ENCODE measurements around the gene DOCK9.

DNA sequence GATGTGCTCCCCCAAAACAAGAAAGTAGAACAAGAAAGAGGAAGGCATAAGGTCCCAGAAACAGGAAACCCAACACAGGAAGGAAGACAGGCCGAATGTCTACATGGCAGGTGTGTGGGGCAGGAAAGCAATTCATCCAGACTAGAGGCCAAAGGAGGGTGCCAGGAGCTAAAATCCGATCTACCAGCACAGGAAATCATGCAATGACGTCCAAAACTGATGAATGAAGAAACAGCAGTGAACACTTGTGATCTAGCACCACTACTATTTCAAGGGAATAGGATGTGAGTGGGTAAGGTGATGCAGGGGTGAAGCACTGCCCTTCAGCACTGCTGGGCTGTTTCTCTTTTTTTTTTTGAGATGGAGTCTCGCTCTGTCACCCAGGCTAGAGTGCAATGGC is 59.1 kb downstream of the DOCK9 start:
- TF ChIP-seq, protein P1, sequence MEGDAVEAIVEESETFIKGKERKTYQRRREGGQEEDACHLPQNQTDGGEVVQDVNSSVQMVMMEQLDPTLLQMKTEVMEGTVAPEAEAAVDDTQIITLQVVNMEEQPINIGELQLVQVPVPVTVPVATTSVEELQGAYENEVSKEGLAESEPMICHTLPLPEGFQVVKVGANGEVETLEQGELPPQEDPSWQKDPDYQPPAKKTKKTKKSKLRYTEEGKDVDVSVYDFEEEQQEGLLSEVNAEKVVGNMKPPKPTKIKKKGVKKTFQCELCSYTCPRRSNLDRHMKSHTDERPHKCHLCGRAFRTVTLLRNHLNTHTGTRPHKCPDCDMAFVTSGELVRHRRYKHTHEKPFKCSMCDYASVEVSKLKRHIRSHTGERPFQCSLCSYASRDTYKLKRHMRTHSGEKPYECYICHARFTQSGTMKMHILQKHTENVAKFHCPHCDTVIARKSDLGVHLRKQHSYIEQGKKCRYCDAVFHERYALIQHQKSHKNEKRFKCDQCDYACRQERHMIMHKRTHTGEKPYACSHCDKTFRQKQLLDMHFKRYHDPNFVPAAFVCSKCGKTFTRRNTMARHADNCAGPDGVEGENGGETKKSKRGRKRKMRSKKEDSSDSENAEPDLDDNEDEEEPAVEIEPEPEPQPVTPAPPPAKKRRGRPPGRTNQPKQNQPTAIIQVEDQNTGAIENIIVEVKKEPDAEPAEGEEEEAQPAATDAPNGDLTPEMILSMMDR (IDR thresholded peaks at IDR 0.05) = no peak
- TF ChIP-seq POLR2A (IDR thresholded peaks at IDR 0.05) = no peak

Data from right lobe of liver (tissue), 4 donors.